Measurements from ENCODE around the gene ACSM2A.
"Not testable (repeated sequence)": the region's sequence is repeated elsewhere in the genome, so short reads cannot be mapped to it uniquely, and the experiment has no call there.

Gene ACSM2A, protein sequence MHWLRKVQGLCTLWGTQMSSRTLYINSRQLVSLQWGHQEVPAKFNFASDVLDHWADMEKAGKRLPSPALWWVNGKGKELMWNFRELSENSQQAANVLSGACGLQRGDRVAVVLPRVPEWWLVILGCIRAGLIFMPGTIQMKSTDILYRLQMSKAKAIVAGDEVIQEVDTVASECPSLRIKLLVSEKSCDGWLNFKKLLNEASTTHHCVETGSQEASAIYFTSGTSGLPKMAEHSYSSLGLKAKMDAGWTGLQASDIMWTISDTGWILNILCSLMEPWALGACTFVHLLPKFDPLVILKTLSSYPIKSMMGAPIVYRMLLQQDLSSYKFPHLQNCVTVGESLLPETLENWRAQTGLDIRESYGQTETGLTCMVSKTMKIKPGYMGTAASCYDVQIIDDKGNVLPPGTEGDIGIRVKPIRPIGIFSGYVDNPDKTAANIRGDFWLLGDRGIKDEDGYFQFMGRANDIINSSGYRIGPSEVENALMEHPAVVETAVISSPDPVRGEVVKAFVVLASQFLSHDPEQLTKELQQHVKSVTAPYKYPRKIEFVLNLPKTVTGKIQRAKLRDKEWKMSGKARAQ

DNA sequence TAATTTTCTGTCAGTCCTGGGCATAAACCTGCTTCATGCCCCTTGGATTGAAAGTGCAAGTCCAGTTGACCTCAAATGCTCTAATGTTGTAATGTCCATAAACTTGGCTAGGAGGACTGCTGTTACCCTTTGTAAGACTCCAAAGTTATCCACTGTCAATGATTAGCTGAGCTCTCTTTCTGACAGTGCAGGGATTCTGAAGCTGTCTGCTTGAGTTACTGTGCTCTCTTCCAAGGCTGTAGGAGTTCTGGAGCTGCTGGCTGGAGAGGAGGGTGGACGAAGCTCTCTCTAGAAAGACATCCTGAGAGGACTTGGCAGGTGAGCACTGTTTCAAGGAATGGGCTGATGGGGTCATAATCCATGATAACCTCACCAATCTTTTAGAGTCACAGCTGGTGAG, at the start of gene ACSM2A:
Gene ACSM2A (plus strand): TSS at position 158 of the 400 bp plus-strand sequence. CDS start 8,594 bp downstream, outside the sequence.
- FAIRE-seq; DNase-seq (ENCODE audit: insufficient read length, low spot score): not testable (repeated sequence)

- FAIRE-seq (no peak), DNase-seq (ENCODE audit: insufficient read length, low spot score) (no peak)
Observed at GRCh38 chr16:20402651-20403050, 48.7 kb upstream of the ACSM2A start.

DNA sequence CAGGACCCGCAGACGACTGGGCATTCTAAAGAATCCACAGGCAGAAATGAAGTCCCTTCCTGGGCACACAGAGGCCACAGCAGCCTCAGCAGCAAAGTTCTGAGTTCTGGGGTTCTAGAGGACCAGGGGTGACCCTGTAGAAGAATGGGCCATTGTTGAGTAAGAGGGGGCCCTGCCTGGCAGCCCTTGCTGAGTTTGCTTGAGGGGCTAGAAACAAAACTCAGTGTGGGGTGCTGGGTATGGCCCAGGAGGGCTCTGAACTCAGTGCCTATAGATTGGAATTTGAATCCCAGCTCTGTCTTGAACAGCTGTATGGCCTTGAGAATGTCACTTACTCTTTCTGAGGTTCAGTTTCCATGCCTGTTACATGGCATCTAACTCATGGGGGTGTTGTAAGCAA, 46.7 kb upstream of the ACSM2A start, which contains the start of gene PDILT:
Gene PDILT (minus strand): TSS at position 101 of the 400 bp plus-strand sequence. CDS start 5,437 bp downstream, outside the sequence.
- no peak for FAIRE-seq
- no peak for DNase-seq (ENCODE audit: insufficient read length, low spot score)

DNA sequence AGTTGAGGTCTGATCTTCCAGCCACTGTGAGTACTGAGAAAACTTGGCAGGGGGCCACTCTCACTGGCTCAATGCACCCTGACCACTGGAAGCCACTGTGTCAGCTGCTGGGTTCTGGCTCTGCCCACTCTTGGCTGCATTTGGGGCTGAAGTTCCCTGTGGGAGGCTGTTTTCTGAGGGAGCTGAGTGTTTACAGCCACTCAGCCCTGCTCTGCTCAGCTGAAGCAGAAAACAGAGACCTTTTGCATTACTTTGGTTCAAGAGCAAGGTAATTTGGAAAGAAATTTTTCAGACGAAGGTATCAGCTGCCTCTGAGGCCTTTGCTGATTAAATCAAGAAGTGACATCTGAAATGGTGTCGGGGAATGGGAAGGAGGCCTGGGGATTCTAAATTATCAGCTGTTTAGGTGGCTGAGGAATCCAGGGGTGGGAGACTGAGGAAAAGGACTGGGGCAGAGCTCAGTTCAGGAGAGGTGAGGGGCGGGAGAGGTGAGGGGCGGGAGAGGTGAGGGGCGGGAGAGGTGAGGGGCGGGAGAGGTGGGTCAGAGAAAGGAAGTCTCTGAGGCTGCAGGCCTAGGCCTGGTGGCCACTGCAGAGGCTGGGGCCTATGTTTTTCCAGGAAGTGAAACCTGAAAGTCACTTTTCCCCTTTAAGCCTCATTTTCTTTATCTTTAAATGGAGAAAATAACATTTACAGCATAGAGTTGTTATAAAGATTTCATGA, 41.8 kb upstream of the ACSM2A start, which contains the start of gene ACSM5:
Gene ACSM5 (plus strand): TSS at position 137 of the 723 bp plus-strand sequence. CDS start 1,951 bp downstream, outside the sequence.
- FAIRE-seq: no peak
- DNase-seq (ENCODE audit: insufficient read length, low spot score): no peak

DNA sequence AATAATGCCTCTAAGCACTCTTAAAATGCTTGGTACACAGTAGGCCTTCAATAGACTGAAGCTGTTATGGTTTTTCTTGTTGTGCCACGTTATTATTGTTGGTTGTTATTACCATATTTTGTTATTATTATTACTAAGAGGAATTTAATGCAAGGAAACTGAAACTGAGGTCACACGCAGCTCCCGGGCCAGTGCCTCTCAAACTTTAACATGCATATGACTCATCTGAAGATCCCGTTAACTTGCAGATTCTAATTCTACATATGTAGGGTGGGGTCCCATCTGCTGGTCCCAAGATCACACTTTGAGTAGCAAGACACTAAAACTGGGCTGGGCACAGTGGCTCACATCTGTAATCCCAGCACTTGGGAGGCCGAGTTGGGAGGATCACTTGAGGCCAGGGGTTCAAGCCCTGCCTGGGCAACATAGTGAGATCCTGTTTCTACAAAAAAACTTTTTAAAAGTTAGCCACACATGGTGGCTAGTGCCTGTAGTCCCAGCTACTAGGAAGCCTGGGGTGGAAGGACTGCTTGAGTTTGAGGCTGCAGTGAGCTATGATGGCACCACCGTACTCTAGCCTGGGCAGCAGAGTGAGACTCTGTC, 41.1 kb upstream of the ACSM2A start:
- no peak for FAIRE-seq
- no peak for DNase-seq (ENCODE audit: insufficient read length, low spot score)

- no peak for FAIRE-seq
Observed at GRCh38 chr16:20411055-20411454, 40.3 kb upstream of the ACSM2A start.

GRCh38 chr16:20415541-20415940, 35.8 kb upstream of the ACSM2A start:
- DNase-seq (ENCODE audit: insufficient read length, low spot score): no peak
- no peak for FAIRE-seq

More at GRCh38 chr16:20411055-20411454, 40.3 kb upstream of the ACSM2A start:
- no peak for DNase-seq (ENCODE audit: insufficient read length, low spot score)

- FAIRE-seq; DNase-seq (ENCODE audit: insufficient read length, low spot score): not testable (repeated sequence)
Observed at GRCh38 chr16:20419093-20419492, 32.2 kb upstream of the ACSM2A start.

GRCh38 chr16:20421748-20422147, 29.6 kb upstream of the ACSM2A start:
- not testable (repeated sequence) for DNase-seq (ENCODE audit: insufficient read length, low spot score); FAIRE-seq

DNA sequence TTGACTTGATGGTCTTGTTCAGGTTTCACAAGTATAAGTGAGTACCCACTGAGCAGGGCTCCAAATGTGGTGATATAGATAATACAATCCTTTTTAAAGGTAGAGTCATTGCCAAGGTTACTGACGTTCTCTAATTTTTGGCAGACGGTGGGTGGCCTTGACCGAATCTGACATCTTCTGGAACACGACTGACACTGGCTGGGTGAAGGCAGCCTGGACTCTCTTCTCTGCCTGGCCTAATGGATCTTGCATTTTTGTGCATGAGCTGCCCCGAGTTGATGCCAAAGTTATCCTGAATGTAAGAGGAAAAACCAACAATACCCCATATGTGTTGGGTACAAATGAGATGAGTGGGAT, 27.6 kb upstream of the ACSM2A start:
- not testable (repeated sequence) for DNase-seq (ENCODE audit: insufficient read length, low spot score); FAIRE-seq

- FAIRE-seq (no peak), DNase-seq (ENCODE audit: insufficient read length, low spot score) (no peak)
Observed at GRCh38 chr16:20424129-20424866, 27.0 kb upstream of the ACSM2A start.

- not testable (repeated sequence) for FAIRE-seq; DNase-seq (ENCODE audit: insufficient read length, low spot score)
Observed at GRCh38 chr16:20427401-20427797, 23.9 kb upstream of the ACSM2A start.

DNA sequence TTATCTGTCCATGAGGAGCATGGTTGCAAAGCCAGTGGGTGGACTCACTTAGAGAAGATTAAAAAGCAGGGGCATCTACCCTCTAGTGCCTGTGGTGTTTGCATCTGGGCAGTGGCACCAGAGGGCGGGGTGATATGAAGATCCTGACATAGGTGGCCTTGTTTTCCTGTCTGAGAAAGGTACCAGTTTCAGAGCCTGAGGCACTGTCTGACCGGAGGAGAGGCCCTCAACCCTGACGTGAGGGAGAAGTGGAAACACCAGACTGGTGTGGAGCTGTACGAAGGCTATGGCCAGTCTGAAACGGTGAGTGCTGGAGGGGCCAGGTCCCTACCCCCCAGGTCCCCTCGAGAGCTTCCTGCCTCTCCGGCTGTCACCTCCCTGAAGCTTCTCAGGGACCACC, 21.8 kb upstream of the ACSM2A start:
- FAIRE-seq; DNase-seq (ENCODE audit: insufficient read length, low spot score): not testable (repeated sequence)

GRCh38 chr16:20430480-20430879, 20.8 kb upstream of the ACSM2A start:
- not testable (repeated sequence) for FAIRE-seq; DNase-seq (ENCODE audit: insufficient read length, low spot score)

DNA sequence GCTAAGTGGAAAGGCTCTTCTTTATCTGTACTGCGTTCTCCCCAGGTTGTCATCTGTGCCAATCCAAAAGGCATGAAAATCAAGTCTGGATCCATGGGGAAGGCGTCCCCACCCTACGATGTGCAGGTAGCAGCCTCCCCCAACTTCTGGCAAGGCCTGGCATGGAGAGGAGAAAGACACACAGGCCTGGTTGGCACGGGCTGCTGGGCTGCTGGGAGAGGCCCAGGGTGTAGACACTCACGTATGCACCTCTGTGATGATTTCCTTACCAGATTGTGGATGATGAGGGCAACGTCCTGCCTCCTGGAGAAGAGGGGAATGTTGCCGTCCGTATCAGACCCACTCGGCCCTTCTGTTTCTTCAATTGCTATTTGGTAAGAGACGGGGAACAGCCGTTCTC, 20.4 kb upstream of the ACSM2A start:
- FAIRE-seq: no peak
- DNase-seq (ENCODE audit: insufficient read length, low spot score): no peak

DNA sequence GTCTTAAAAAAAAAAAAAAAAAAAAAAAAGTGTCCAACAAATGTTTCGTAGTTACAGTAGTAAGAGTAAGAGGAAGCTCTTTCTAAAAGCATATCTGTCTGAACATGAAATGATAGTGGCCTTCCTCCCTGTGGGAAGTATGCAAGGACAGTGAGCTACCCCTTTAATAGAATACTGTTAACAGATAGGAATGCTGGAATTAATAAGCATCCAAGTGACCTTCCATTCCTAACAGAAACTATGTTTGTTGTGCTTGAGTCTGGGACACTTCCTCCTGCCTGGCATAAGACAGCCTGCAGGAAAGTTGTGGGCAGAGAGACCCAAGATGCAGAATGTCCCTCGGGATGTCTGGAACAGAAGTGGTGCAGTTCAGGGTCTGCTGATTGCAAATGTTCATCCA, 12.4 kb upstream of the ACSM2A start:
- not testable (repeated sequence) for DNase-seq (ENCODE audit: insufficient read length, low spot score); FAIRE-seq

DNA sequence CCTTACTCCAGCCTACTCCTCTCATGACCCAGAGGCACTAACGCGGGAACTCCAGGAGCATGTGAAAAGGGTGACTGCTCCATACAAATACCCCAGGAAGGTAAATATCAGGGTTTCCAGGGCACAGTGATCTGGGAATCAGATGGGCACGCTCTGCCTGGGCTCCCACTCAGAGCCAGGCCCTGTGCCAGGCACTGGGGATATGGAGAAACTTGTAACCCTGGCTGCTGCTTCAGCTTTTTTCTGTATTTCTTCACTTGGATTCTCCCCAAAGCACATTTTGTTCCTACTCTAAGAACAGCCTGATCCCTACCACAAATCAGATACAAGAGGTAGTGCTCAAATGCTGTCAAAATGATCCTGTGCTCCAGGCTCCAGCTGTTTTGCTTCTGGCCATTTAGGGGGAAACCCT, 11.5 kb upstream of the ACSM2A start:
- not testable (repeated sequence) for DNase-seq (ENCODE audit: insufficient read length, low spot score); FAIRE-seq

- FAIRE-seq; DNase-seq (ENCODE audit: insufficient read length, low spot score): not testable (repeated sequence)
Observed at GRCh38 chr16:20440731-20441130, 10.6 kb upstream of the ACSM2A start.

DNA sequence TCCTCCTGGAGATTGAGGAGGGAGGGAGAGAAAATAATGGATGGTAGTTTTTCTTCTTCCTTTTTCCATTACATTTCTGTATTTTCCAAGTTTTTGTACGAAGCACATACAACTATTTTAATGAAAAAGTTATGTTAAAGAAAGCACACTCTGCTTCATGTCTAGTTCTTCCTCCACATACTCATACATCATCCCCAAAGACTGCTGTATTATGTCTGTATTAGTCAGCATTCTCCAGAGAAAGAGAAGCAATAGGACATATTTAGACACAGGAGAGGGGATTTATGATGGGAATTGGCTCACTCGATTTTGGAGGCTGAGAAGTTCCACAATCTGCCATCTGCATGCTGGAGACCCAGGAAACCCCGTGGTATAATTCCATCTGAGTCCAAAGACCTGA, 10.1 kb upstream of the ACSM2A start:
- no peak for DNase-seq (ENCODE audit: insufficient read length, low spot score)

DNA sequence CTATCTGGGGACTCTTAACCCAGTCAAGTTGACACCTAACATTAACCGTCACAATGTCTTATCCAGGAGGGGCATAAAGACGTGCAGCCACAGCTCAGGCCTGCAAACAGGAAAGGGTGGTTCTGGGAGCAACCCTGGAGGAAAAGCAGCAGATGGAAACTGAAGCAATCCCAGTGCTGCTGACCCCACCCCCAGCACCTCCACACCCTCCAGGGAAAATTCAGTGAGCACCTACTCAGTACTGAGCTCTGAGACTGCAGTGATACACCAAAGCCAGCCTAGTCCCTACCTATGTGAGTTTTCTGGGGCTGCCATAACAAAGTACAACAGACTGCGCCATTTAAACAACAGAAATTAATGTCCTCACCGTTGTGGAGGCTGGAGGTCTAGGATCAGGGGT, 9.5 kb upstream of the ACSM2A start:
- not testable (repeated sequence) for FAIRE-seq; DNase-seq (ENCODE audit: insufficient read length, low spot score)

More for the DNA sequence above, 10.1 kb upstream of the ACSM2A start:
- FAIRE-seq: no peak

Measured in HTR-8/SVneo (cell line).